DMS 273 (cell line): ENCODE results near the gene ZNF555.
"Not testable (repeated sequence)": the region's sequence is repeated elsewhere in the genome, so short reads cannot be mapped to it uniquely, and the experiment has no call there.

Experiments used
- DNase-seq: peaks from one replicate; lab custom pipeline; 2025; ENCODE audit not compliant: unreplicated experiment; lab: John Stamatoyannopoulos, UW

ZNF555 gene

DNA sequence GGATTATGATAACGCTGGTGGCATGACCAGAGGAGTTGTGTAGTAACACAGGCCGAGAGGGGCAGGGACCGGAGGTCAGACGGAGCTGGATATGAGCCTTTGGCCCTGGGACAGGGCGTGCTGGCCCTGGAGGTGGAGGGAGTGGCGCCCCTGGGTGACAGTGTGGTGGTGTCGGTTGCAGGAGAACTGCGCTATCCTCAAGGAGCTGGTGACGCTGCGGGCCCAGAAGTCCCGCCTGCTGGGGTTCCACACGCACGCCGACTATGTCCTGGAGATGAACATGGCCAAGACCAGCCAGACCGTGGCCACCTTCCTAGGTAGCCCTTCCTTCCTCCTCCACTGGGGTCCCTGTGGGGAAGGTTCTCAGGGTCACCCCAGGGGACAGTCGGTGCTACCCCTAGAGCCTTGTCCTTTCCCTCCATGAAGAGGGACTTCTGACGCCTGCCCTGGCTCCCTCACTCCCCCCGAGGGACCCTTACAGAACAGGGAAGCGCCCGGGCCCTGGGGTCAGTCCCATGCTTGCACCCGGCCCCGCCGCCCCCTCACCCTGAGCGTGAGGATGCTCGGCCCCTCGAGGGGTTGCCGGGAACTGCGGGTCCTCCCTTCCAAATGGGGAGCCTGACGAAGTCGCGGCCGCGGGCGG lies 34.4 kb upstream of the ZNF555 start:
- no peak for DNase-seq

DNA sequence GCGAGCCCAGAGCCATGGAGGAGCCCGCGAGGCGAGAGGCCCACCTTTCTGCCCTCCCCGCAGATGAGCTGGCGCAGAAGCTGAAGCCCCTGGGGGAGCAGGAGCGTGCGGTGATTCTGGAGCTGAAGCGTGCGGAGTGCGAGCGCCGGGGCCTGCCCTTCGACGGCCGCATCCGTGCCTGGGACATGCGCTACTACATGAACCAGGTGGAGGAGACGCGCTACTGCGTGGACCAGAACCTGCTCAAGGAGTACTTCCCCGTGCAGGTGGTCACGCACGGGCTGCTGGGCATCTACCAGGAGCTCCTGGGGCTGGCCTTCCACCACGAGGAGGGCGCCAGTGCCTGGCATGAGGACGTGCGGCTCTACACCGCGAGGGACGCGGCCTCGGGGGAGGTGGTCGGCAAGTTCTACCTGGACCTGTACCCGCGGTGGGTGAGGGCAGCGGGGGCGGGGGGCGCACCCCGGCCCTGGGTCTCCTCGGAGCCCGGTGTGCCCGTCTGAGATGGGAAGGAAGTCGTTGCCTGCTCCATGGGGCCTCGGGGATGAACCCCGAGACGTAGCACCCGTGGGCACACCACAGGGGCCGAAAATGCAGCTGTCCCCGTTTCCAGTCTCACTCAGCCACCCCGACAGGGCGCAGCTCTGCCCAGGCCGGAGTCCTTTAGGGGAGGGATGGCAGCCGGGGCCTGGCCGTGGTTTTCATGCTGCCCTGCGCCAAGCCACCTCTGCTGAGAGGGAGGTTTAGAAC lies 33.7 kb upstream of the ZNF555 start:
- DNase-seq, result no peak

DNA sequence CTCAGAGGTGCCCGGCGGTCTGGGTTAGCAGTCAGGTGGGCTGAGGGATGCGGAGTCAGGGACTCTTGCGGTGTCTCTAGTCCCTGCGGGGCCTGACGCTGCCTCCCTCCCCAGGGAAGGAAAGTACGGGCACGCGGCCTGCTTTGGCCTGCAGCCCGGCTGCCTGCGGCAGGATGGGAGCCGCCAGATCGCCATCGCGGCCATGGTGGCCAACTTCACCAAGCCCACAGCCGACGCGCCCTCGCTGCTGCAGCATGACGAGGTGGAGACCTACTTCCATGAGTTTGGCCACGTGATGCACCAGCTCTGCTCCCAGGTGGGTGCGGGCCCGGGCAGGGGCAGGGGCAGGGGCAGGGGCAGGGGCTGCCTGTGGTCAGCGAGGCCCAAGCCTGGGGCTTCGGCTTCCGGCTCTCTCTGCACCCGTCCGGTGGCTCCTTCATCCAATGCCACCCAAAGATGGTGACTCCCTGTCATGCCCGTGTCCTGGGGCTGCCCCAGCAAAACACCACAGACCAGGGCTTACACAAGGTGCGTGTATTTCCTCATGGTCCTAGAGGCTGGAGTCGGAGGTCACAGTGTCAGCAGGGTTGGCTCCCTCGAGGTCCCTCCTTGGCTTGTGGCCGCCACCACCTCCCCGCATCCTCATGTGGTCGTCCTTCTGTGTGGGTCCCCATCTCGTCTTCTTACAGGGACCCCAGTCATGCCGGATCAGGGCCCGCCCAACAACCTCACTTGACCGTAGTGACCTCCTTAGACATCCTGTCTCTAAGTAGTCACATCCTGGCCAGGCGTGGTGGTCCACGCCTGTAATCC lies 32.9 kb upstream of the ZNF555 start:
- DNase-seq, result no peak

DNA sequence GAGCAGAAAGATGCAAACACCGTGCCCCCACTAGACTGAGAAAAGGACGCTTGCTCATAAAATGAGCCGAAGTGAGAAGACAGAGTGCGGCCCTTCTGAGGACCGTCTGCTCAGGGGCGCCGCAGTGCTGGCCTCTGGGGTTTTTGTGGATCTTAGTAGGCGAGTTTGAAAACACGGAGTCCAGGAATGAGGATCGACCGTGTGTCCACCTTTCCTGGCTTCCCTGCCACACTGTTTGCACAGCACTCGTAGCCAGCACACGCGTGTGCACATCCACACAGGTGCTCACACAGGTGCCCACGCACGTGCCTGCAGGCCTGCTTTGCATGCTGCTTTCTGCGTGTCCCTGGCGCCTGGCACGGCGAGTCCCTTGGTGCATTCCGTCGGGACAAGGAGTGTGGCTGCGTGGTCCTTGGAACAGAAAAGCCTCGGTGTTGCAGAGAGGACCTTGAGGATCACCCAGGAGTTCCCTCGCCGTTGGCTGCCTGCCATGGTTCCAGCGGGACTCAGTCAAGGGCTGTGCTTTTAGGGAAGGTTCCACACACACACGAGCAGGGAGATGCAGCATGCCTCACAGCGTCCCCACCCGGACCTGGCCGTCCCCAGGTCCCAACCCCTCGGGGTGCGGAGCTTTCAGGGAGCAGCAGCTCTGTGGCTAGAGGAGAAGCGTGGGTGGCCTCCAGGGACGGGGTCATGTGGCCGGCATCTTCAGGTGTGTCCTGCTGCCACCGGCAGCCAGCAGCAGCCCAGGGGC lies 31.7 kb upstream of the ZNF555 start:
- DNase-seq, result no peak

DNA sequence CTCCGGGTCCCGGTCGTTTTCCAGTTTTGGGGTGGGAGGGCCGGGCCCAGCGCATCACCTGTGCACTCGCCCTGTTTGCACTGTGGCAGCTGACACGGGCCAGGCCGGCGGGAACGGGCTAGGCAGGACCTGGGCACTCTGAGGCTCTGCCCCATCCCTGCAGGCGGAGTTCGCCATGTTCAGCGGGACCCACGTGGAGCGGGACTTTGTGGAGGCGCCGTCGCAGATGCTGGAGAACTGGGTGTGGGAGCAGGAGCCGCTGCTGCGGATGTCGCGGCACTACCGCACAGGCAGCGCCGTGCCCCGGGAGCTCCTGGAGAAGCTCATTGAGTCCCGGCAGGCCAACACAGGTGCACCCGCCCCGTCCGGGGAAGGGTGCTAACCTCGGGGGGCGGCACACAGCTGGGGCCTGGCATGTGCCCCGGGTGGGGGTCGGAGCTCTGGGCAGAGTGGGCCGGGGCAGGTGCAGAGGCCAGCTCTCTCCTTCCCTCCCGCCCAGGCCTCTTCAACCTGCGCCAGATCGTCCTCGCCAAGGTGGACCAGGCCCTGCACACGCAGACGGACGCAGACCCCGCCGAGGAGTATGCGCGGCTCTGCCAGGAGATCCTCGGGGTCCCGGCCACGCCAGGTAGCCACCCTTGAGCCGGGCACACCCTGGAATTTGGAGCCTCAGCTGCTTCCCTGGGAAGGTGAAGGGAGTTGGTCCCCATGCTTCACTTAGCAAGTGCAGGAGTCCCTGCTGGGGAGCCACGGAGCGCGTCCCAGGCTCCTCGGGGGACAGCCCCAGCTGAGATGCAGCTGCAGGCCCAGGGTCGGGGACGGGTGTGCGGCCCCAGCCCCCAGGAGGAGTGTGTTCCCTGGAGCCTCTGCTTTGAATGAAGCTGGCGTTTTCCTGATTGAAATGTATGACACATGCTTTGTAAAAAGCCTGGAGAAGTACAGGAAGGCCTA lies 30.9 kb upstream of the ZNF555 start:
- no peak for DNase-seq

DNA sequence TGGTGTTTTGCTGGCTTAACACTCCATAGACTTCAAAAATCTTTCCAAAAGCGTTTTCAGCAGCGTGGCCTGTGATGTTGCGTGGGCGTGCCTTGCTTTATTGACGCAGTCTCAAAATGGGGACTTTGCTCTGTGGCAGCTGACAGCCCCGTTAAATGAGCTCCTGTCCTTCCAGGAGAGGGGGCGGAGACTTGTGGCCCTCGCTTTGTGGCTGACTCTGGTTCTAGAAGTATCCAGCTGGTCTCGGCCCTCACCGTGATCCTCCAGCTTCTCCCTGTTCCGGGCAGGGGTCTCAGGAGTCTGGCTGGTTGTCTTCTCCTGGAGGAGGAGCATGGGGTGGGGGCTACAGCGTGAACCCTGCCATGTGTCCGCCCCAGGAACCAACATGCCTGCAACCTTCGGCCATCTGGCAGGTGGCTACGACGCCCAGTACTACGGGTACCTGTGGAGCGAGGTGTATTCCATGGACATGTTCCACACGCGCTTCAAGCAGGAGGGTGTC lies 30.0 kb upstream of the ZNF555 start:
- DNase-seq, result no peak

DNA sequence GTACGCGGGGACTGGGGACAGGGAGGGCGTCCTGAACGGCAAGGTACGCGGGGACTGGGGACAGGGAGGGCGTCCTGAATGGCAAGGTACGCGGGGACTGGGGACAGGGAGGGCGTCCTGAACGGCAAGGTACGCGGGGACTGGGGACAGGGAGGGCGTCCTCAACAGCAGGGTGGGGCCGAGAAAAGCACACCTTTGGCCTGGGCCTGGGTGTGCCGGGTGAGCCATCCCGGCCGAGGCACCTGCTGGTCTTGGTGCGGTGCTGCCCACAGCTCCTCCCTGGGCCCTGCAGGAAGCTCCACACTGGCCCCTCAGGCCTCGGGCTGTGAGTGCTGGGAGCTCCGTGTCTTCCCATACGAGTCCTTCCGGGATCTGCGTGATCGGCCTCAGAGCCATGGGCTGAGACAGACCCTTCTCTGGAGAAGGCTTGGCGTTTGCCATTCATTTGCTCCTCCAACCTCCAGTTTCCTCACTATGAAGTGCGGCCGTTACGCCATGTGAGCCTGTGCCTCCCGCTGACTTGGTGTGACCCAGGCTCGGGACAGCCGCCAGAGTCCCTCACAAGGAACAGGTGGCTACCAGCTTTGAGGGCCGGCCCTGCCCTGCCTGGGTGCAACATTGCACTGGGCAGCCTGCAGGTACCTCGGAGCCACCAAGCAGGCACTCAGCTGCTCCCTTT lies 29.4 kb upstream of the ZNF555 start:
- DNase-seq, result no peak

DNA sequence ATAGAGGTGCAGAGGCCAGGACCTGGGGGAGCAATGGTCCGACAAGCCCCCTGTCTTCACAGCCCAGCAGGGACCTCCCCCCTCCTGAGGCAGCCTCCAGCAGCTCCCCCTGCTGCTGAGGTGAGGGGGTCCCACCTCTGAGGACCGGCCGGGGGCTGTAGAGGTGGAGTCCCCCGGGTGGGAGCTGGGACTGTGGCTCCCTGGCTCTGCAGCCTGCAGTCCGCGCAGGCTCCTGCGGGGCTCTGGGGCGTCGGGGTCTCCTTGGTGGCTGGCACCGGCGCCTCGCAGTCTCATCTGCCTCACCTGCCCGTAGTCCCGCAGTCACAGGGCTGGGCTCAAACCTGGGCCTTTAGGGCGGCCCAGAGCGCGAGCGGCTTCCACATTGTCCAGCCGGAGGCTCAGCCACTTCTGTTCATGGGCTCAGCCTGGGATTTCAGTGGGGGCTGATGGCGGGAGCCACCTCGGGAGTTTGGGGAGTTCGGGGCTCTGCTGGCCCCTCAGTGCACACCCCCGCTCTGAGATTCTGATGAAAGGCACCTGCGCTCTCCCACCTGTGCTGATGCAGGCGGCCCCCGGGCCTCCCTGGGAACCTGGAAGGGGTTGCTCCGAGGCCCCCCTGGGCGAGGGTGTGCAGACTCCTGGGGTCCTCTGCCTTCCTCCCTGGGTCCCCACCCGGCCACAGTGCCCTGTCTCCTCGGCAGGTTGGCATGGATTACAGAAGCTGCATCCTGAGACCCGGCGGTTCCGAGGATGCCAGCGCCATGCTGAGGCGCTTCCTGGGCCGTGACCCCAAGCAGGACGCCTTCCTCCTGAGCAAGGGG lies 28.7 kb upstream of the ZNF555 start:
- DNase-seq, result no peak

DNA sequence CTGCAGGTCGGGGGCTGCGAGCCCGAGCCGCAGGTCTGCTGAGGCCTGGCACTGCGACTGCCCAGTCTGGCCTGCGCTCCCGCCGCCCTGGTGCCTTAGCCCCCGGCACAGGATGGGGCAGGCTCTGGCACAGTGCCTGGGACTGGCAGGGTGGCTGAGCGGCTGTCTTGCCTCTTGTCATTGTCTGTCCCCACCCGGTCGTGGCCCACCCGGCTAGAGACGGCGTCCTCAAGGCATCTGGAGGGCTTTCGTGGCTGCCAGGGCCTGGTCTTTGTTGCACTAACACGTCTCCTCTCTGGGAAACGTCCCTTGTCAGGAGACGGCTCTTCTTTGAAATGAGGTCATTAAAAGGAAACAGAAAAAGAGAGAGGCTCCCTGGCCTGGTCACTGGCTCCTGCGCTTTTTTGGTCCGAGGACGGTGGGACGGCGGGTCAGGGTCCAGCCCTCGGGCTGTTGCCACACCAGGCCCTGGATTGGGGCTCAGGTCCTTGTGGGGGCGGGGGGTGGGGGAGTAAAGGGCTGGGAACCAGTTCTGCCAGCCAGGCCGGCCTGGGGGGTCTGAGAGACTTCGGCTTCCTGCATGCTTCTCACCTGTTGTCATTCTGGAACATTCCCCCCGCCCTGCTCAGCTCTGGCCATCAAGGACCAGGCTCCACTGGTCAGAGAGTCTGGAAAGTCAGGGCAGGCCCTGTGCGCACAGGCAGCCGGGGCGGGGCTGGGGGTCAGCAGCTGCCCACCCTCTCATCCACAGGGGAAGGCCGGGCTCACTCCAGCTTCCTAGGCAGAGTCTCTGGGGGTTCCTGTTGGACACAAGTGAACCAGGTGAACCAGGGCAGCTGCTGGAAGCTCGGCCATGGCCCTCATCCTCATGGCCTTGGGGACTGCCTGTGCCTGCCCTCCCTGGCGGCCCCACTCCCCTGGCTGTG lies 27.8 kb upstream of the ZNF555 start:
- no peak for DNase-seq

DNA sequence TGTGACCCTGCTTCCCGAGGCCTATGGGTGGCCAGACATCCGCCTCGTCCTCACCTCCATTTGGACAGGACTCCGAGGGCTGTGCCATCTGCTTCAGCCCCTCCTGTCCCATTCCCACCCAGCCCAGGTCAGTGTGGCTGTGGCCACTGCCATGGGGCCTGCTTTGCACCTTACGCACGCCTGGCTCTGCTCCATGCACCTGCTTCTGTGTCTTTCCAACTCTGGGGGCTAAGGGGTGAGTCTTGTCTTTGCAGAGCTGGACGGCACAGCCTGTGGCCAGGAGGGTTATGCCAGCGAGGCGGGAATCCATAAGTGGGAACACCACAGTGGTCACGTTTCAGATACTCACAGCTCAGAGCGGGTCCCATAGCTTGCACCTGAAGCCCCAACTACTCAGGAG lies 26.8 kb upstream of the ZNF555 start:
- DNase-seq, result no peak

DNA sequence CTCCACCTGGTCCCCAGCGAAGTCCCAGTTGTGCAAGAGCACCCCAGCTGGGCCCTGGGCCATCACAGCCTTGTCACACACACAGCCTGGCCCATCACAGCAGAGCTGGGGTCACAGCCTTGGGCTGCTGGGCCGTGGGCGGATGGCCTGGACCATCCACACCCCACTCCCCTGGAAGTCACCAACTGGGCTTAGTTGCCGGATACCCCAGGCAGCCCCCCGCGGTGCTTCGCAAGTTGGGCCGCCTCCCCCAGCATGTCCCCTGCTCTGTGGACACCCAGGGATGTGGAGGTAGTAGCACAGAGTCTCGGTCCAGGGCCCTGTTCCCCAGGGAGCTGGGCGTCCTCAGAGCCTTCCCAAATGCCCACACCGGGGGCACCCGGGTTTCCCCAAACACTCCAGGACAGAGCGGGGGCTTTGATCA lies 26.1 kb upstream of the ZNF555 start:
- no peak for DNase-seq

DNA sequence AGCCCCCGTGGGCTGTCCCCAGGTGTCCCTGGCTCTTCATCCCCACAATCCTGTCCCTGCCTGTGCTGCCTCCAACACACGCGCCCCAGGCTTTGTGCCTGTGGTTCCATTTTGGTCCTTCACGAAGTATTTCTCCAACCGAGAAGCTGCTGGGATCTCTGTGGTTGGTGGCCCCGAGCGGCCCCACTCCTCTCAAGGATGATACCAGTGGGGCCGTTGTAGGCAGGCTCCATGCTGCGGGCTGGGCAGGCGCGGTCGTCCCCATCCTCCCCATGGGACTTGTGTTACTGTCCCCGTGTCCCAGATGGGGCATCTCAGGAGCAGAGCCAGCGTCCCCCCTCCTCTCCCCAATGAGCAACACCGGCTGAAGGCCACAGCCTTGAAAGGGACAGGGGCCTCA lies 25.4 kb upstream of the ZNF555 start:
- DNase-seq, result no peak

DNA sequence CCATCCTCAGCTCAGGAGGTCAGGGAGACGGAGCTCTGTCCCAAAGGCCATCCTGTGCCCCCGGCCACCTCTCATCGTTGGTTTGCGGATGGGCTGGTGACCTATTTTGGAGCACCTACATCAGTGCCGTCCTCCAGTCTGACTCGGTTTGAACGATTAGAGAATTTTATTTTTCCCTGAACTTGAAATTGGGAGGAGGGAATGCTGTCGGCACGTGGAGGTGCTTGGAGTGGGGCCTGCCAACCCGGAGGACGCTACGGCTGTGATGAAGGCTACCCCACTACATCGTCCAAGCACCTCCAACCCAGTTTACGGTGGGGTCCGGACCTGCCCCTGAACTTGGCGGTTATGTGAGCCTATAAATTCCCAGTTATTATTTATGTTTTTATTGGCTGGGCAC lies 24.6 kb upstream of the ZNF555 start:
- DNase-seq, result no peak

DNA sequence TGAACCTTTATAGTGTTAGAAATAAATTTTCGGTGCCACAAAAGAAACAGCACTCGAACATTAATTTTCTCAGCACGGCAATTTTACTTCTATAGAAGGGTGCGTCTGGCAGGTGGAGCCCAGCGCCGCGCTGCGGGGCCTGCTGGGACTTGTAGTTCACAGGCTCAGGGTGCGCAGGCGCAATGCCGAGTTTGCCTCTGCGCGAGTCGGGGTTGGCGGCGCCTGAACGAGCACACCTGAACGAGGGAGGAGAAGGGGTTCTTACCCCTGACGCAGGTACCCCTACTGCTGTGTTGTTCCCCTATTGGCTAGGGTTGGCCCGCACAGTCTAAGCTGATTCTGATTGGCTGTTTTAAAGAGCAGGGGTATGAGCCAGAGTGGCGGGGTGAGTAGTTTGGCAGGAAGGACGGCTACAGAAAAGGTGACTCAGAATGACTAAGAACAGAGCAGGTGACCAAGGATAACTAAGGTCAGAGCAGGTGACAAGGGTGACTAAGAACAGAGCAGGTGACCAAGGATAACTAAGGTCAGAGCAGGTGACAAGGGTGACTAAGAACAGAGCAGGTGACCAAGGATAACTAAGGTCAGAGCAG lies 23.9 kb upstream of the ZNF555 start:
- not testable (repeated sequence) for DNase-seq

DNA sequence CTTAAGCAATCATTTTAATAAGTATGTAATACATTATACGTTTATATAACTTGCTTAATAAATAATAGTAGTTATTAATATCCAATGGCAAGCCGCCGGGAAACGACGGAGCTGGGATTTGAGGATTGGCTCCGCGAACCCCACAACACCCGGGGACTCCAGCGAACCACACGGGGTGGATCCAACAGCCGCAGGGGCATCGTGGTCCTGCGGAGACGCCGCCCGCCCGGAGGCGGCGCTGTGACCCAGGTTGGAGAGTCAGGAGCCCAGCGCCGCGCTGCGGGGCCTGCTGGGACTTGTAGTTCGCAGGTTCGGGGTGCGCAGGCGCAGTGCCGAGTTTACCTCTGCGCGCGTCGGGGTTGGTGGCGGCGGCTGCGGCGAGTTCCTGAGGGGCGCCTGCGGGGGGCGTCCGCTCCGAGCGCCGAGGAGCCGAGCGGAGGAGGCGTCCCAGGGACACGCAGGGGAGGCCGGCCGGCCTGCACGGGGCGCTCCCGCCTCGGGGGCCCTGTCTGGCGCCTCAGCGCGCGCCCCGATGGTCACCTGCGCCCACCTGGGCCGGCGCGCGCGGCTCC lies 21.6 kb upstream of the ZNF555 start, which contains the start of gene ZNF554:
Gene ZNF554 (plus strand): TSS at position 329 of the 572 bp plus-strand sequence. CDS start 204 bp downstream, at position 533.
- peak; percentile 99 for DNase-seq

DNA sequence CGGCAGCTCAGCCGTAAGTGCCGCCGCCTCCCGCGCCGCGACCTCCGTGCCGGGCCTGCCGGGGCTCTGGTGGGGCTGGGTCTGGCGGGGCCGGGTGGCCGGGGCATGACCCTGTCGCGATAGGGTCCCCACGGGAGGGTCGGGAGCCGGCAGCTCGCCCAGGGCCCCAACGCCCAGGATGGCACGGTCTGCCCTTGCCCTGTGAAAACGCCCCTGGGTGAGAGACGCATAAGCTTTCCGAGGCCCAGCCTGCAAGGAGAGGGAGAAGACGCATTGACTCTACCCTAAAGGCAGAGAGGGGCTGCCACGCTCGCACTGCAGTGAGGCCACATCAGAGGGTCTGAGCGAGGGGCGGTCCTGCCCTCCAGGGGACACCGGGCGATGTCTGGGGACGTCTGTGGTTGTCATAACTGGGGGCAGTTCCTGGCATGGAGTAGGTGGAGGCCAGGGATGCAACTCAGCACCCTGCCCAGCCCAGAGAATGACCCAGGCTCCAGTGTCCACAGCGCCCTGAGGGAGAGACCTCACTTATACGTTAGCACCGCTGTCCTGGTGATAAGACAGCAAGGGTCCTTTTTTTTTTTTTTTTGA lies 21.1 kb upstream of the ZNF555 start:
- peak; percentile 55 for DNase-seq
